Astrocyte (in vitro differentiated cells and primary cell): ENCODE measurements around the gene RHO. TPM values are rescaled to one million over a fixed set of nuclear protein-coding genes. Genes with fewer than 3 reads are reported as not detected.

Source experiments
- DNase-seq: peaks from one replicate; pipeline ENCODE4 v3.0.0-alpha.2; 2010; ENCODE audit warnings: low read depth
- FAIRE-seq: peaks from 2 replicates; lab custom pipeline; 2011; peaks lifted over from hg19 to GRCh38; lab: Jason Lieb, UNC
- H2AFZ ChIP-seq: 2 replicates; pipeline ENCODE4 v1.6.0; 2012; ENCODE audit warnings: low read depth, low read length, inconsistent platforms
- H3K27ac ChIP-seq: 2 replicates; pipeline ENCODE4 v1.5.1; 2011; ENCODE audit warnings: low read depth, low read length, inconsistent platforms
- H3K27me3 ChIP-seq: 2 replicates; pipeline ENCODE4 v1.6.0; 2011; ENCODE audit warnings: low read length, inconsistent platforms; ENCODE audit not compliant: insufficient read depth
- H3K36me3 ChIP-seq: 2 replicates; pipeline ENCODE4 v1.5.1; 2011; ENCODE audit warnings: low read length, inconsistent platforms; ENCODE audit not compliant: insufficient read depth
- H3K4me1 ChIP-seq: 2 replicates; pipeline ENCODE4 v1.5.1; 2011; ENCODE audit warnings: low read length, inconsistent platforms; ENCODE audit not compliant: insufficient read depth
- H3K4me2 ChIP-seq: 2 replicates; pipeline ENCODE4 v1.6.0; 2012; ENCODE audit warnings: low read length, inconsistent platforms
- H3K4me3 ChIP-seq: 2 replicates; pipeline ENCODE4 v1.5.1; 2011; ENCODE audit warnings: low read depth, mild to moderate bottlenecking, low read length, inconsistent platforms; ENCODE audit not compliant: insufficient read depth
- H3K79me2 ChIP-seq: 2 replicates; pipeline ENCODE4 v1.6.0; 2012; ENCODE audit warnings: mild to moderate bottlenecking, low read length, inconsistent platforms; ENCODE audit not compliant: insufficient read depth
- H3K9ac ChIP-seq: 2 replicates; pipeline ENCODE4 v1.6.0; 2012; ENCODE audit warnings: mild to moderate bottlenecking, low read length, inconsistent platforms
- H3K9me3 ChIP-seq: 2 replicates; pipeline ENCODE4 v1.5.1; 2012; ENCODE audit warnings: low read depth, mild to moderate bottlenecking, low read length, inconsistent platforms; ENCODE audit not compliant: insufficient read depth
- H4K20me1 ChIP-seq: 2 replicates; pipeline ENCODE4 v1.6.0; 2012; ENCODE audit warnings: low read length, inconsistent platforms; ENCODE audit not compliant: insufficient read depth
- H3K27ac Mint-ChIP-seq: one replicate; pipeline ENCODE4 v1.8.0; 2021; ENCODE audit warnings: mild to moderate bottlenecking, mixed read lengths; ENCODE audit not compliant: unreplicated experiment
- H3K27me3 Mint-ChIP-seq: one replicate; pipeline ENCODE4 v1.8.0; 2021; ENCODE audit warnings: low read depth, mixed read lengths; ENCODE audit not compliant: unreplicated experiment
- H3K36me3 Mint-ChIP-seq: one replicate; pipeline ENCODE4 v1.8.0; 2021; ENCODE audit warnings: low read depth, mixed read lengths; ENCODE audit not compliant: unreplicated experiment
- H3K4me1 Mint-ChIP-seq: one replicate; pipeline ENCODE4 v1.8.0; 2021; ENCODE audit warnings: low read depth, mixed read lengths; ENCODE audit not compliant: unreplicated experiment
- H3K4me3 Mint-ChIP-seq: one replicate; pipeline ENCODE4 v1.8.0; 2021; ENCODE audit warnings: mild to moderate bottlenecking, moderate library complexity, mixed read lengths; ENCODE audit not compliant: unreplicated experiment
- H3K9me3 Mint-ChIP-seq: one replicate; pipeline ENCODE4 v1.8.0; 2021; ENCODE audit warnings: mild to moderate bottlenecking, mixed read lengths; ENCODE audit not compliant: unreplicated experiment
- CTCF ChIP-seq: IDR thresholded peaks from 2 replicates; pipeline ENCODE4 v1.5.1; 2011; ENCODE audit warnings: low read depth, mild to moderate bottlenecking, inconsistent platforms, low read length, moderate library complexity; ENCODE audit not compliant: insufficient read depth
- EZH2 ChIP-seq: IDR thresholded peaks from 2 replicates; pipeline ENCODE4 v1.6.1; 2012; ENCODE audit warnings: mild to moderate bottlenecking, low read length, inconsistent platforms; ENCODE audit not compliant: insufficient read depth
- total RNA-seq: library from RNA; stranded (reverse); gene quantifications from 2 replicates; pipeline ENCODE4 v1.2.1, GENCODE V29; 2021

Gene RHO
- total RNA-seq, 1 donor from 2014 or later: not detected

GRCh38 chr3:129576514-129577352 is 48.3 kb downstream of the RHO start:
- Mint-ChIP-seq H3K36me3 (peaks cover 16% of the 10 kb centered on the region), H3K4me3 (no peak overlapping the region)
- FAIRE-seq: no peak

GRCh38 chr3:129577366-129577765 is 48.9 kb downstream of the RHO start:
- Histone ChIP-seq H3K36me3 (no peaks in the 10 kb centered on the region), H3K9me3 (no peaks in the 10 kb centered on the region), H3K4me1 (no peaks in the 10 kb centered on the region), H3K9ac (no peak overlapping the region), H3K27me3 (no peaks in the 10 kb centered on the region), H3K4me2 (no peak overlapping the region), H3K79me2 (no peaks in the 10 kb centered on the region), H3K27ac (no peak overlapping the region), H3K4me3 (no peak overlapping the region), H2AFZ (no peak overlapping the region), H4K20me1 (no peaks in the 10 kb centered on the region)
- Mint-ChIP-seq H3K4me1 (no peaks in the 10 kb centered on the region), H3K9me3 (no peaks in the 10 kb centered on the region), H3K4me3 (no peak overlapping the region), H3K36me3 (peaks cover 12% of the 10 kb centered on the region), H3K27ac (no peak overlapping the region), H3K27me3 (no peaks in the 10 kb centered on the region)
- no peak for TF ChIP-seq EZH2
- TF ChIP-seq CTCF: no peak
- FAIRE-seq (no peak), DNase-seq (no peak)

More at GRCh38 chr3:129576514-129577352, 48.3 kb downstream of the RHO start:
- Histone ChIP-seq H3K9me3 (no peaks in the 10 kb centered on the region), H3K27ac (no peak overlapping the region), H2AFZ (no peak overlapping the region), H4K20me1 (no peaks in the 10 kb centered on the region), H3K4me1 (no peaks in the 10 kb centered on the region), H3K9ac (no peak overlapping the region), H3K27me3 (no peaks in the 10 kb centered on the region), H3K4me2 (no peak overlapping the region), H3K36me3 (no peaks in the 10 kb centered on the region), H3K79me2 (no peaks in the 10 kb centered on the region), H3K4me3 (no peak overlapping the region)
- Mint-ChIP-seq H3K27ac (no peak overlapping the region), H3K4me1 (no peaks in the 10 kb centered on the region), H3K9me3 (no peaks in the 10 kb centered on the region), H3K27me3 (no peaks in the 10 kb centered on the region)
- no peak for DNase-seq
- TF ChIP-seq EZH2: no peak
- TF ChIP-seq CTCF: no peak
